AG04450 (cell line): ENCODE data around the gene MX1. TPM values are rescaled to one million over a fixed set of nuclear protein-coding genes. Genes with fewer than 3 reads are reported as not detected.
A peak's percentile ranks its signal among the peaks of the same experiment; 100 is the strongest.

Experiments
- CTCF ChIA-PET: fragments of 300-600, 350-600 bp; formaldehyde crosslinking; extraction: SDS; loops from one replicate; lab custom pipeline; 2022; ENCODE audit warnings: antibody characterized with exemption, inconsistent platforms; lab: Charles Lee
- POLR2A ChIA-PET: fragments of 350-600 bp; formaldehyde crosslinking; extraction: SDS; loops from one replicate; lab custom pipeline; 2021; ENCODE audit warnings: antibody characterized with exemption, inconsistent platforms; lab: Yijun Ruan, JAX
- DNase-seq: peaks from one replicate; pipeline ENCODE4 v3.0.0-alpha.2; 2011; ENCODE audit warnings: low read depth, low spot score
- H3K27ac ChIP-seq: one replicate; pipeline ENCODE4 v1.5.1; 2012; ENCODE audit warnings: low read depth, low read length, control low read depth
- H3K27me3 ChIP-seq: one replicate; pipeline ENCODE4 v1.6.0; 2012; ENCODE audit warnings: low read length; ENCODE audit not compliant: control insufficient read depth, insufficient read depth
- H3K4me3 ChIP-seq: 2 replicates; pipeline ENCODE4 v1.5.1; 2011; ENCODE audit warnings: mild to moderate bottlenecking, low read depth, low read length, control low read depth
- H3K9me3 ChIP-seq: 2 replicates; pipeline ENCODE4 v1.5.1; 2012; ENCODE audit warnings: low read length; ENCODE audit not compliant: control insufficient read depth, insufficient read depth
- polyA plus RNA-seq: library from polyadenylated mRNA; depleted of rRNA; stranded (reverse); fragments of >200 nt; gene quantifications from 2 replicates; pipeline ENCODE4 v1.2.3, GENCODE V29; 2011
- TF ChIP-seq, protein P1 (sequence below): IDR thresholded peaks from 2 replicates; pipeline ENCODE4 v1.5.1; 2011; ENCODE audit warnings: low read depth, low read length, control low read depth, inconsistent platforms

Gene MX1
- polyA plus RNA-seq, 1 experiment, result 1.3 TPM

DNA sequence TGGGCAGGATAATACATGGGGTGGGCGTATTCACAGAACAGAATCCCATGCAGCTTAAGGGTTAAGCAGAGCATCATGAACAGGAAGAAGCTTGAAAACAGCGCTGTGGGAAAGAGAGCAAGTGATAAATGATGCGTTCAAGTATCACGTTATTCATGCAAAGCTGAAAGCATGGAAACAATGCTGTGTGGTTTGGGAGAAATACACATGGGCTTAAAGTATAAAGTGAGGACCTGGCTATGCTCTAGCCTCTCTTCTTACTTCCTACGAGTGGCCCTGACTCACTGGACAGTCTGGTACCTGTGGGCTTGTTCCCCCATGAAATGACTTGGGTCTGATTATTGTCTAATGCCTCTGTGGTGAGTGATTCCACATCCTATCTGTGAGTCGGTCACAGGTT, 56.3 kb downstream of the MX1 start:
- TF ChIP-seq, protein P1, sequence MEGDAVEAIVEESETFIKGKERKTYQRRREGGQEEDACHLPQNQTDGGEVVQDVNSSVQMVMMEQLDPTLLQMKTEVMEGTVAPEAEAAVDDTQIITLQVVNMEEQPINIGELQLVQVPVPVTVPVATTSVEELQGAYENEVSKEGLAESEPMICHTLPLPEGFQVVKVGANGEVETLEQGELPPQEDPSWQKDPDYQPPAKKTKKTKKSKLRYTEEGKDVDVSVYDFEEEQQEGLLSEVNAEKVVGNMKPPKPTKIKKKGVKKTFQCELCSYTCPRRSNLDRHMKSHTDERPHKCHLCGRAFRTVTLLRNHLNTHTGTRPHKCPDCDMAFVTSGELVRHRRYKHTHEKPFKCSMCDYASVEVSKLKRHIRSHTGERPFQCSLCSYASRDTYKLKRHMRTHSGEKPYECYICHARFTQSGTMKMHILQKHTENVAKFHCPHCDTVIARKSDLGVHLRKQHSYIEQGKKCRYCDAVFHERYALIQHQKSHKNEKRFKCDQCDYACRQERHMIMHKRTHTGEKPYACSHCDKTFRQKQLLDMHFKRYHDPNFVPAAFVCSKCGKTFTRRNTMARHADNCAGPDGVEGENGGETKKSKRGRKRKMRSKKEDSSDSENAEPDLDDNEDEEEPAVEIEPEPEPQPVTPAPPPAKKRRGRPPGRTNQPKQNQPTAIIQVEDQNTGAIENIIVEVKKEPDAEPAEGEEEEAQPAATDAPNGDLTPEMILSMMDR, result no peak
- H3K4me3 ChIP-seq, result no peak overlapping the region
- CTCF ChIA-PET, result no interaction called here

DNA sequence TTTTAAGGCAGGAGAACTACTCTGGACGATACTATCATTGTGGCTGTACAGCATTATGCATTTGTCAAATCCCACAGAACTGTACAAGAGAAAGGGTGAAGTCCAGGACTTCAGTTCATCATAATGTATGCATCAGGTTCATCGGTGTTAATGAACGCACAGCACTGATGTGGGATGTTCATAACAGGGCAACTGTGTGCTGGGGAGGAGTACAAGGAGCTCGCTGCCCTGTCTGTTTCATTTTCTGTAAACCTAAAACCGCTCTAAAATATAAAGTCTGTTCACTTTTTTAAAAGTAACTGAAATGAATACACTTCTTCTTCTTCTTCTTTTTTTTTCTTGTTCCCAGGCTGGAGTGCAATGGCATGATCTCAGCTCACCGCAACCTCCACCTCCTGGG, 56.9 kb downstream of the MX1 start:
- no peak for DNase-seq
- Histone ChIP-seq H3K4me3 (no peak overlapping the region), H3K27ac (no peak overlapping the region), H3K27me3 (no peaks in the 10 kb centered on the region), H3K9me3 (no peaks in the 10 kb centered on the region; the same call in 1 of the 2 replicates)
- ChIA-PET POLR2A (interaction anchor here (0.7 kb wide), 1 partner anchor 16 kb away, joined by 5 read pairs; no protein-coding TSS in a partner anchor), CTCF (no interaction called here)
- TF ChIP-seq, protein P1, result no peak

More for the DNA sequence above, 56.3 kb downstream of the MX1 start:
- H3K27ac ChIP-seq, result no peak overlapping the region
- peak; percentile 23 for DNase-seq
- H3K9me3 ChIP-seq, result no peaks in the 10 kb centered on the region; the same call in 1 of the 2 replicates
- H3K27me3 ChIP-seq, result no peaks in the 10 kb centered on the region
- POLR2A ChIA-PET, result no interaction called here

GRCh38 chr21:41483415-41483814, 57.4 kb downstream of the MX1 start:
- DNase-seq, result no peak
- Histone ChIP-seq H3K27me3 (no peaks in the 10 kb centered on the region), H3K27ac (no peak overlapping the region), H3K9me3 (no peaks in the 10 kb centered on the region; the same call in 1 of the 2 replicates), H3K4me3 (no peak overlapping the region)
- ChIA-PET POLR2A (interaction anchor here (0.7 kb wide), 1 partner anchor 16 kb away, joined by 5 read pairs; no protein-coding TSS in a partner anchor), CTCF (no interaction called here)
- TF ChIP-seq, protein P1, result no peak

DNA sequence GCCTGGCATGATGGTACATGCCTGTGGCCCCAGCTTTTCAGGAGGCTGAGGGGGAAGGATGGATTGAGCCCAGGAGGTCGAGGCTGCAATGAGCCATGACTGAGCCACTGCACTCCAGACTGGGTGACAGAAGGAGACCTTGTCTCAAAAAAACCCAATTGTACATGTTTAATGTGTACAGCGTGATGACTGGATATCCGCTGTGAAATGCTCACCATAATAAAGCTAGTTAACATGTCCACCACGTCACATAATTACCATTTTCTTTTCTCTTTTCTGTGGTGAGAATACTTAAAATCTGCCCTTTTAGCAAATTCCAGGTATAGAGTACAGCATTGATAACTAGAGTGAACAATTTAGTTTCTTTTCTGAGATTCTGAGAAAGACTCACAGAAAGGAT, 57.9 kb downstream of the MX1 start:
- no peak for DNase-seq
- Histone ChIP-seq H3K9me3 (no peaks in the 10 kb centered on the region; the same call in 1 of the 2 replicates), H3K27me3 (no peaks in the 10 kb centered on the region), H3K4me3 (no peak overlapping the region), H3K27ac (no peak overlapping the region)
- TF ChIP-seq, protein P1, result no peak
- ChIA-PET POLR2A (no interaction called here), CTCF (no interaction called here)

DNA sequence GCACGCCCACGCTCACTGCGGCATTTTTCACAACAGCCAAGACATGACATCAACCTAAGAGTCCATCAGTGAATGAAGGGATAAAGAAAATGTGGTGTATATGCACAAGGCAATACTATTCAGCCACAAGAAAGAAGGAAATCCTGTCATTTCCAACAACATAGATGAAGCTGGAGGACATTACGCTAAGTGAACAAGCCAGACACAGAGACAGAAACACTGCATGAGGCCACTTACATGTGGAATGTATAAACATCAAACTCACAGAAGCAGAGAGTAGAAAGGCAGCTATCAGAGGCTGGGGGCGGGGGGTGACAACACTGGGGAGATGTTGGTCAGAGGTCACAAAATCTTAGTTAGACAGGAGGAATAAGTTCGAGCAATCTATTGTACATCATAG, 61.0 kb downstream of the MX1 start:
- POLR2A ChIA-PET, result no interaction called here
- Histone ChIP-seq H3K9me3 (no peaks in the 10 kb centered on the region; the same call in 1 of the 2 replicates), H3K27ac (no peak overlapping the region), H3K27me3 (no peaks in the 10 kb centered on the region), H3K4me3 (no peak overlapping the region)
- CTCF ChIA-PET, result interaction anchor here (0.5 to 0.9 kb wide), 2 partner anchors 9 to 317 kb away, joined by 3 read pairs; no protein-coding TSS in a partner anchor
- DNase-seq, result no peak
- TF ChIP-seq, protein P1, result no peak
